DOHH2 (cell line): ENCODE data around the gene PKN1.
"Not testable (repeated sequence)": the region's sequence is repeated elsewhere in the genome, so short reads cannot be mapped to it uniquely, and the experiment has no call there.

Source experiments
- H3F3A ChIP-seq: fragments of 200-600 bp; sonication (generic), shearing (Covaris generic); 2 replicates; pipeline ENCODE4 v1.6.0; 2016; ENCODE audit warnings: antibody characterized with exemption, mild to moderate bottlenecking; ENCODE audit not compliant: control insufficient read depth, insufficient read depth
- H3K27ac ChIP-seq: fragments of 200-600 bp; sonication (generic); 2 replicates; pipeline ENCODE4 v1.5.1; 2014; ENCODE audit warnings: low read depth, mild to moderate bottlenecking, low read length, moderate library complexity
- H3K27me3 ChIP-seq: fragments of 200-600 bp; sonication (generic); 2 replicates; pipeline ENCODE4 v1.6.1; 2014; ENCODE audit warnings: mild to moderate bottlenecking, low read length, mixed read lengths; ENCODE audit not compliant: control insufficient read depth
- H3K36me3 ChIP-seq: fragments of 200-600 bp; sonication (generic); 2 replicates; pipeline ENCODE4 v1.6.1; 2014; ENCODE audit warnings: mild to moderate bottlenecking, low read length, moderate library complexity, mixed read lengths; ENCODE audit not compliant: control insufficient read depth
- H3K4me1 ChIP-seq: fragments of 200-600 bp; sonication (generic); 2 replicates; pipeline ENCODE4 v1.6.1; 2014; ENCODE audit warnings: mild to moderate bottlenecking, low read length, mixed read lengths; ENCODE audit not compliant: control insufficient read depth
- H3K4me2 ChIP-seq: fragments of 200-600 bp; sonication (generic); 2 replicates; pipeline ENCODE4 v1.6.0; 2014; ENCODE audit warnings: mild to moderate bottlenecking, low read length, moderate library complexity
- H3K4me3 ChIP-seq: fragments of 200-600 bp; sonication (generic); 2 replicates; pipeline ENCODE4 v1.5.1; 2014; ENCODE audit warnings: mild to moderate bottlenecking, low read length, mixed read lengths
- H3K79me2 ChIP-seq: fragments of 200-600 bp; sonication (generic); 2 replicates; pipeline ENCODE4 v1.6.1; 2014; ENCODE audit warnings: mild to moderate bottlenecking, low read length, mixed read lengths; ENCODE audit not compliant: control insufficient read depth
- H3K9me2 ChIP-seq: fragments of 200-600 bp; sonication (generic); replicated peaks from 2 replicates; pipeline ENCODE4 v1.6.1; 2014; ENCODE audit warnings: mild to moderate bottlenecking, low read length, mixed read lengths; ENCODE audit not compliant: control insufficient read depth
- H3K9me3 ChIP-seq: fragments of 200-600 bp; sonication (generic); 2 replicates; pipeline ENCODE4 v1.6.1; 2014; ENCODE audit warnings: antibody characterized with exemption, low read length, mixed read lengths; ENCODE audit not compliant: control insufficient read depth, insufficient read depth
- H4K20me1 ChIP-seq: fragments of 200-600 bp; sonication (generic); 2 replicates; pipeline ENCODE4 v1.6.0; 2014; ENCODE audit warnings: low read depth, mild to moderate bottlenecking, antibody characterized with exemption, low read length, moderate library complexity; ENCODE audit not compliant: control insufficient read depth, insufficient read depth
- EZH2phosphoT487 ChIP-seq: fragments of 200-600 bp; sonication (generic); IDR thresholded peaks from 2 replicates; pipeline ENCODE4 v1.6.1; 2017; ENCODE audit warnings: borderline replicate concordance, mild to moderate bottlenecking, antibody characterized with exemption, low read length, moderate library complexity, mixed read lengths
- TF ChIP-seq, protein P1 (sequence below): fragments of 200-600 bp; sonication (generic); IDR thresholded peaks from one replicate; pipeline ENCODE4 v1.5.1; 2014; ENCODE audit warnings: antibody characterized with exemption, mild to moderate bottlenecking, low read depth, low read length; ENCODE audit not compliant: poor library complexity, severe bottlenecking

The PKN1 gene

GRCh38 chr19:14459703-14460102 is 26.6 kb downstream of the PKN1 start:
- H3K4me3 ChIP-seq, result no peak overlapping the region
- H3K36me3 ChIP-seq, result peaks cover 44% of the 10 kb centered on the region
- TF ChIP-seq, protein P1, sequence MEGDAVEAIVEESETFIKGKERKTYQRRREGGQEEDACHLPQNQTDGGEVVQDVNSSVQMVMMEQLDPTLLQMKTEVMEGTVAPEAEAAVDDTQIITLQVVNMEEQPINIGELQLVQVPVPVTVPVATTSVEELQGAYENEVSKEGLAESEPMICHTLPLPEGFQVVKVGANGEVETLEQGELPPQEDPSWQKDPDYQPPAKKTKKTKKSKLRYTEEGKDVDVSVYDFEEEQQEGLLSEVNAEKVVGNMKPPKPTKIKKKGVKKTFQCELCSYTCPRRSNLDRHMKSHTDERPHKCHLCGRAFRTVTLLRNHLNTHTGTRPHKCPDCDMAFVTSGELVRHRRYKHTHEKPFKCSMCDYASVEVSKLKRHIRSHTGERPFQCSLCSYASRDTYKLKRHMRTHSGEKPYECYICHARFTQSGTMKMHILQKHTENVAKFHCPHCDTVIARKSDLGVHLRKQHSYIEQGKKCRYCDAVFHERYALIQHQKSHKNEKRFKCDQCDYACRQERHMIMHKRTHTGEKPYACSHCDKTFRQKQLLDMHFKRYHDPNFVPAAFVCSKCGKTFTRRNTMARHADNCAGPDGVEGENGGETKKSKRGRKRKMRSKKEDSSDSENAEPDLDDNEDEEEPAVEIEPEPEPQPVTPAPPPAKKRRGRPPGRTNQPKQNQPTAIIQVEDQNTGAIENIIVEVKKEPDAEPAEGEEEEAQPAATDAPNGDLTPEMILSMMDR, result no peak

GRCh38 chr19:14460935-14461334 is 27.8 kb downstream of the PKN1 start:
- peaks cover 48% of the 10 kb centered on the region for H3K36me3 ChIP-seq

More at GRCh38 chr19:14459703-14460102, 26.6 kb downstream of the PKN1 start:
- Histone ChIP-seq H3K9me3 (no peaks in the 10 kb centered on the region), H3K79me2 (no peaks in the 10 kb centered on the region), H3K4me1 (no peaks in the 10 kb centered on the region), H3F3A (no peaks in the 10 kb centered on the region), H4K20me1 (no peaks in the 10 kb centered on the region), H3K27me3 (no peaks in the 10 kb centered on the region), H3K27ac (no peak overlapping the region), H3K4me2 (no peak overlapping the region), H3K9me2 (no peaks in the 10 kb centered on the region)

DNA sequence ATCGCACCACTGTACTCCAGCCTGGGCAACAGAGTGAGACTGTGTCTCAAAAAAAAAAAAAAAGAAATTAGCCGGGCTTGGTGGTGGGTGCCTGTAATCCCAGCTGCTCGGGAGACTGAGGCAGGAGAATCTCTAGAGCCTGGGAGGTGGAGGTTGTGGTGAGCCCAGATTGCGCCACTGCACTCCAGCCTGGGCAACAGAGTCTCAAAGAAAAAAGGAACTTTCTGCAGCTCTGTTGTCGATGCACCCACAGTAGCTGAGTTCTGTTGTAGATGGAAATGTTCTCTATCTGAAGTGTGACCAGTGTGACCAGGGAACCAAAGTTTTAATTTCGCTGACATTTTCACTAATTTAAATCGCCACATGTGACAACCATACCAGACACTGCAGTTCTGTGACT is 29.3 kb downstream of the PKN1 start:
- H3K27me3 ChIP-seq, H4K20me1 ChIP-seq, H3F3A ChIP-seq, H3K9me3 ChIP-seq, H3K4me1 ChIP-seq, H3K4me3 ChIP-seq, H3K79me2 ChIP-seq, H3K9me2 ChIP-seq, H3K27ac ChIP-seq, H3K4me2 ChIP-seq: not testable (repeated sequence)
- peaks cover 41% of the 10 kb centered on the region for H3K36me3 ChIP-seq

More at GRCh38 chr19:14460935-14461334, 27.8 kb downstream of the PKN1 start:
- H3K4me2 ChIP-seq, result no peak overlapping the region
- H3K4me1 ChIP-seq, result no peaks in the 10 kb centered on the region
- H3K4me3 ChIP-seq, result no peak overlapping the region
- no peaks in the 10 kb centered on the region for H4K20me1 ChIP-seq
- H3K27ac ChIP-seq, result no peak overlapping the region
- no peaks in the 10 kb centered on the region for H3F3A ChIP-seq
- H3K79me2 ChIP-seq, result no peaks in the 10 kb centered on the region
- TF ChIP-seq, protein P1, result no peak
- no peak for TF ChIP-seq EZH2phosphoT487
- no peaks in the 10 kb centered on the region for H3K9me3 ChIP-seq
- H3K9me2 ChIP-seq, result no peaks in the 10 kb centered on the region
- no peaks in the 10 kb centered on the region for H3K27me3 ChIP-seq

DNA sequence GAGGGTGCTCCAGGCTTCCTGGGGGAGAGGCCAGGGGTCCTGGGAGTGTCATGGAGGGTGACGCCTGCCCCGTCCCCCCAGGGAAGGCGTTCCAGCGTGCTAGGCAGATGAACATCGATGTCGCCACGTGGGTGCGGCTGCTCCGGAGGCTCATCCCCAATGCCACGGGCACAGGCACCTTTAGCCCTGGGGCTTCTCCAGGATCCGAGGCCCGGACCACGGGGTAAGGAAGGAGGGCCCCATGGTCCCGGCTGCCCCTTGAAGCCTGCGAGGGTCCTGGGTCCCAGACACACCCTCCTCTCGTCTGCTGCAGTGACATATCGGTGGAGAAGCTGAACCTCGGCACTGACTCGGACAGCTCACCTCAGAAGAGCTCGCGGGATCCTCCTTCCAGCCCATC is 30.6 kb downstream of the PKN1 start:
- no peaks in the 10 kb centered on the region for H3K79me2 ChIP-seq
- no peaks in the 10 kb centered on the region for H3K9me2 ChIP-seq
- no peak overlapping the region for H3K27ac ChIP-seq
- H3K36me3 ChIP-seq, result peaks cover 43% of the 10 kb centered on the region
- no peaks in the 10 kb centered on the region for H3F3A ChIP-seq
- no peaks in the 10 kb centered on the region for H3K9me3 ChIP-seq
- H3K4me2 ChIP-seq, result no peak overlapping the region
- no peak overlapping the region for H3K4me3 ChIP-seq
- H4K20me1 ChIP-seq, result no peaks in the 10 kb centered on the region
- no peaks in the 10 kb centered on the region for H3K27me3 ChIP-seq
- TF ChIP-seq EZH2phosphoT487, result no peak
- TF ChIP-seq, protein P1, result no peak
- H3K4me1 ChIP-seq, result no peaks in the 10 kb centered on the region
